ENCODE results near the gene AP2B1.
"Not testable (repeated sequence)": the region's sequence is repeated elsewhere in the genome, so short reads cannot be mapped to it uniquely, and the experiment has no call there.

AP2B1 gene

DNA sequence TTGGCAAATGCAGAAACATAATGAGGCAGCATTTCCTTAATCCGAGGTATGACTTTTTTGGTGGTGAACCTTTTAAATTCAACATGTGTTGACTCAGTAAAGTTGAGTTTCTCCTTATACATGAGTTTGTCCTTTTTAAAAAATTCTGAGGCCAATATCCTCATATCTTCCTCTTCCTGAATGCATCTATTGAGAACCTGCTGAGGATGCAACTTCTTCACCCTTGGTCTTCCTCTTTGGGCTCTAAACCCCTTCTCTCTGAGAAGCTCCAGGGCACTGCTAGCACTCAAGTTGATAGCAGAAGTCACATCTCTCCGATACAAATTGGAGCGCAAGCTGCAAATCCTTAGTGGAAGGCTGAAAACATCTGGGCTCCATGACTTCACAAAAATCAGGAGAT lies 29.8 kb upstream of the AP2B1 start (continued):
- TF ChIP-seq ZNF155 (tag by site-specific recombination; IDR thresholded peaks at IDR 0.05) (no peak), ZBTB20 (tag by site-specific recombination; IDR thresholded peaks at IDR 0.05) (no peak)

DNA sequence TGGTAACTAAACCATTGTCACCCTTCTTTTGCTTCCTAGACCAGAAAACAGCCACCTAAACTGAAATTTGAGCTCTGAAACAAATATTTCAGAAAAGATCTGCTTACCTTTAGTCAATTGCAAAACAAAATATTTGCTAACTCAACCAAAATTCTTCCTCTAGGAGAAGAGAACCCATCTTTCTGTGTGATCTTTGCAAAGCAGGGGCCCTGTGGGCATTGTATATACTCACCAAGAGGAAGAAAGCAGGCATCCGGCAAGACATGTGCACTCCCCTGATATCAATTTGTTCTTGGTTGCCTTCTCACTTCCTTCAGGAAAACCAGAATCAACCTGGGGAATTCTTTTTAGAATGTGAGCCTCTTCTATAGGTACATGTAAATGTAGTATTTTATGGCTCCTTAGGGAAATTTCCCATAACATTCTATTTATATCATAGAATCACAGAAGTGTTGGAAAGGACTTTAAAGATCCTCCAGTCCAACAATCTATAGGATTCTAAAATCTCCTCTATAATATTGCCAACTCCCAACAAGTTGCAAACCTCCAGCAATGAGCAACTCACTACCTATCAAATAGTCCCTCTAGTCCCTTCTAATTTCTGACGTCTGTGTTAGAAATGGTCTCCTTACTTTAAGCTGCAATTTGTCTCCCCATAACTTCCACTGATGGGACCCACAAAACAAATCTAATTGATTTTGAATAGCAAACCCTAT lies 27.5 kb upstream of the AP2B1 start:
- POLR2A ChIA-PET: interaction anchor here (1.4 kb wide), 1 partner anchor 8 kb away, joined by 4 read pairs; no protein-coding TSS in a partner anchor
- H3K4me1 ChIP-seq (ENCODE audit: control insufficient read depth, insufficient read depth, low read length): no peaks in the 10 kb centered on the region
- CTCF ChIA-PET: interaction anchor here (1.4 to 2.8 kb wide), 3 partner anchors 9 to 188 kb away, joined by 3 to 10 read pairs (median 5); no protein-coding TSS in a partner anchor

DNA sequence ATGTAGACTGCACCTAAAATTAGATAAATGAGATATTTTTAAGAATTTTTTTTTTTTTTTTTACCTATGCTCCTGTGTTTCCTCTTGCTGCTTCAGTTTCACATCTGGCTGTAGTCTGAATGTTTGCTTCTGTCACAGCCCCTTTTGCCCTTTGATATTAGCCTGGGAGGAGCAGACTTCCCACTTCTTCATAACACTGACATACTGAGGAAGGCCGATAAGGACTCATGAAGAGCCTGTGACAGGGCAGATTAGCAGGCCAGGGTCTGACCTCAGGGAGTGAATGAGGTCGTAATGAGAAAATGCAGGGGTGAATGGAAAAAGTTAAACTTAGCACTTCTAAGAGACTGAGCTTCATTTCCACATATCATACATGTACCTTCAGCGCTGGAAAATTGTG lies 26.4 kb upstream of the AP2B1 start, which contains the start of gene SLFN14:
Gene SLFN14 (minus strand): TSS at position 117 of the 400 bp plus-strand sequence. CDS start 2,757 bp downstream, outside the sequence.
- H3K36me3 ChIP-seq (ENCODE audit: control insufficient read depth in 2 of 2, insufficient read depth in 1 of 2, low read length in 2 of 2): no peaks in the 10 kb centered on the region
- ChIA-PET CTCF (interaction anchor here (1.7 to 2.8 kb wide), 2 partner anchors 8 to 27 kb away, joined by 5 to 10 read pairs; no protein-coding TSS in a partner anchor), POLR2A (no interaction called here)

More for the DNA sequence above, 27.5 kb upstream of the AP2B1 start:
- TF ChIP-seq ZNF266 (tag by site-specific recombination; IDR thresholded peaks at IDR 0.05; ENCODE audit: low read depth) (no peak), ZBTB21 (tag by site-specific recombination; IDR thresholded peaks at IDR 0.05) (no peak), REPIN1 (tag by site-specific recombination; IDR thresholded peaks at IDR 0.05; ENCODE audit: low read depth) (no peak), ZNF24 (tag by site-specific recombination; IDR thresholded peaks at IDR 0.05) (no peak), ZNF555 (tag by site-specific recombination; conservative IDR thresholded peaks at IDR 0.05) (no peak), ZNF660 (tag by site-specific recombination; IDR thresholded peaks at IDR 0.05) (no peak), KLF16 (tag by site-specific recombination; IDR thresholded peaks at IDR 0.05) (no peak), ZNF473 (tag by site-specific recombination; IDR thresholded peaks at IDR 0.05) (no peak), ZNF416 (tag by site-specific recombination; IDR thresholded peaks at IDR 0.05) (no peak), ZNF600 (tag by site-specific recombination; IDR thresholded peaks at IDR 0.05) (no peak), ZNF76 (tag by site-specific recombination; IDR thresholded peaks at IDR 0.05; ENCODE audit: borderline replicate concordance, low read depth) (no peak), ZNF529 (tag by site-specific recombination; IDR thresholded peaks at IDR 0.05; ENCODE audit: insufficient replicate concordance) (no peak), ZNF610 (tag by site-specific recombination; IDR thresholded peaks at IDR 0.05; ENCODE audit: borderline replicate concordance) (no peak), ZNF549 (tag by site-specific recombination; IDR thresholded peaks at IDR 0.05) (no peak), SP3 (tag by site-specific recombination; IDR thresholded peaks at IDR 0.05) (no peak), ZSCAN30 (tag by site-specific recombination; IDR thresholded peaks at IDR 0.05) (no peak)
- TF ChIP-seq, protein P1, sequence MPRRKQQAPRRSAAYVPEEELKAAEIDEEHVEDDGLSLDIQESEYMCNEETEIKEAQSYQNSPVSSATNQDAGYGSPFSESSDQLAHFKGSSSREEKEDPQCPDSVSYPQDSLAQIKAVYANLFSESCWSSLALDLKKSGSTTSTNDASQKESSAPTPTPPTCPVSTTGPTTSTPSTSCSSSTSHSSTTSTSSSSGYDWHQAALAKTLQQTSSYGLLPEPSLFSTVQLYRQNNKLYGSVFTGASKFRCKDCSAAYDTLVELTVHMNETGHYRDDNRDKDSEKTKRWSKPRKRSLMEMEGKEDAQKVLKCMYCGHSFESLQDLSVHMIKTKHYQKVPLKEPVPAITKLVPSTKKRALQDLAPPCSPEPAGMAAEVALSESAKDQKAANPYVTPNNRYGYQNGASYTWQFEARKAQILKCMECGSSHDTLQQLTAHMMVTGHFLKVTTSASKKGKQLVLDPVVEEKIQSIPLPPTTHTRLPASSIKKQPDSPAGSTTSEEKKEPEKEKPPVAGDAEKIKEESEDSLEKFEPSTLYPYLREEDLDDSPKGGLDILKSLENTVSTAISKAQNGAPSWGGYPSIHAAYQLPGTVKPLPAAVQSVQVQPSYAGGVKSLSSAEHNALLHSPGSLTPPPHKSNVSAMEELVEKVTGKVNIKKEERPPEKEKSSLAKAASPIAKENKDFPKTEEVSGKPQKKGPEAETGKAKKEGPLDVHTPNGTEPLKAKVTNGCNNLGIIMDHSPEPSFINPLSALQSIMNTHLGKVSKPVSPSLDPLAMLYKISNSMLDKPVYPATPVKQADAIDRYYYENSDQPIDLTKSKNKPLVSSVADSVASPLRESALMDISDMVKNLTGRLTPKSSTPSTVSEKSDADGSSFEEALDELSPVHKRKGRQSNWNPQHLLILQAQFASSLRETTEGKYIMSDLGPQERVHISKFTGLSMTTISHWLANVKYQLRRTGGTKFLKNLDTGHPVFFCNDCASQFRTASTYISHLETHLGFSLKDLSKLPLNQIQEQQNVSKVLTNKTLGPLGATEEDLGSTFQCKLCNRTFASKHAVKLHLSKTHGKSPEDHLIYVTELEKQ (tag by site-specific recombination; IDR thresholded peaks at IDR 0.05; ENCODE audit: borderline replicate concordance): no peak
- TF ChIP-seq, protein P2, sequence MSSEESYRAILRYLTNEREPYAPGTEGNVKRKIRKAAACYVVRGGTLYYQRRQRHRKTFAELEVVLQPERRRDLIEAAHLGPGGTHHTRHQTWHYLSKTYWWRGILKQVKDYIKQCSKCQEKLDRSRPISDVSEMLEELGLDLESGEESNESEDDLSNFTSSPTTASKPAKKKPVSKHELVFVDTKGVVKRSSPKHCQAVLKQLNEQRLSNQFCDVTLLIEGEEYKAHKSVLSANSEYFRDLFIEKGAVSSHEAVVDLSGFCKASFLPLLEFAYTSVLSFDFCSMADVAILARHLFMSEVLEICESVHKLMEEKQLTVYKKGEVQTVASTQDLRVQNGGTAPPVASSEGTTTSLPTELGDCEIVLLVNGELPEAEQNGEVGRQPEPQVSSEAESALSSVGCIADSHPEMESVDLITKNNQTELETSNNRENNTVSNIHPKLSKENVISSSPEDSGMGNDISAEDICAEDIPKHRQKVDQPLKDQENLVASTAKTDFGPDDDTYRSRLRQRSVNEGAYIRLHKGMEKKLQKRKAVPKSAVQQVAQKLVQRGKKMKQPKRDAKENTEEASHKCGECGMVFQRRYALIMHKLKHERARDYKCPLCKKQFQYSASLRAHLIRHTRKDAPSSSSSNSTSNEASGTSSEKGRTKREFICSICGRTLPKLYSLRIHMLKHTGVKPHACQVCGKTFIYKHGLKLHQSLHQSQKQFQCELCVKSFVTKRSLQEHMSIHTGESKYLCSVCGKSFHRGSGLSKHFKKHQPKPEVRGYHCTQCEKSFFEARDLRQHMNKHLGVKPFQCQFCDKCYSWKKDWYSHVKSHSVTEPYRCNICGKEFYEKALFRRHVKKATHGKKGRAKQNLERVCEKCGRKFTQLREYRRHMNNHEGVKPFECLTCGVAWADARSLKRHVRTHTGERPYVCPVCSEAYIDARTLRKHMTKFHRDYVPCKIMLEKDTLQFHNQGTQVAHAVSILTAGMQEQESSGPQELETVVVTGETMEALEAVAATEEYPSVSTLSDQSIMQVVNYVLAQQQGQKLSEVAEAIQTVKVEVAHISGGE (tag by site-specific recombination; conservative IDR thresholded peaks at IDR 0.05; ENCODE audit: low read depth): no peak
- Histone ChIP-seq H3K36me3 (ENCODE audit: control insufficient read depth in 2 of 2, insufficient read depth in 1 of 2, low read length in 2 of 2) (no peaks in the 10 kb centered on the region), H3K9me3 (ENCODE audit: control insufficient read depth, insufficient read depth, low read depth, low read length) (no peaks in the 10 kb centered on the region), H3K27ac (ENCODE audit: extremely low read depth, low read depth, low read length) (no peak overlapping the region), H3K4me3 (ENCODE audit: low read depth, low read length) (no peak overlapping the region)

DNA sequence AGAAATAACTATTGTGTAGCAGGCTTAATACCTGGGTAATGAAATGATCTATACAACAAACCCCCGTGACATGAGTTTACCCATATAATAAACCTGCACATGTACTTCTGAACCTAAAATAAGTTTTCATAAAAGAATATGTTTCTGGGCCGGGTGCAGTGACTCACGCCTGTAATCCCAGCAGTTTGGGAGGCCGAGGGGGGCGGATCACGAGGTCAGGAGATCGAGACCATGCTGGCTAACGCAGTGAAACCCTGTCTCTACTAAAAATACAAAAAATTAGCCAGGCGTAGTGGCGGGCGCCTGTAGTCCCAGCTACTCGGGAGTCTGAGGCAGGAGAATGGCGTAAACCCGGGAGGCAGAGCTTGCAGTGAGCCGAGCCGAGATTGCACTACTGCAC lies 23.9 kb upstream of the AP2B1 start:
- not testable (repeated sequence) for H3K27ac ChIP-seq (ENCODE audit: extremely low read depth, low read depth, low read length); H3K36me3 ChIP-seq (ENCODE audit: control insufficient read depth in 2 of 2, insufficient read depth in 1 of 2, low read length in 2 of 2); H3K4me1 ChIP-seq (ENCODE audit: control insufficient read depth, insufficient read depth, low read length); H3K9me3 ChIP-seq (ENCODE audit: control insufficient read depth, insufficient read depth, low read depth, low read length); H3K4me3 ChIP-seq (ENCODE audit: low read depth, low read length)
- CTCF ChIA-PET: interaction anchor here (0.5 kb wide), 1 partner anchor 33 kb away, joined by 4 read pairs; no protein-coding TSS in a partner anchor
- POLR2A ChIA-PET: interaction anchor here (0.6 kb wide), 1 partner anchor 115 kb away, joined by 5 read pairs; no protein-coding TSS in a partner anchor

More for the DNA sequence above, 26.4 kb upstream of the AP2B1 start, which contains the start of gene SLFN14:
- no peaks in the 10 kb centered on the region for H3K9me3 ChIP-seq (ENCODE audit: control insufficient read depth, insufficient read depth, low read depth, low read length)
- H3K27ac ChIP-seq (ENCODE audit: extremely low read depth, low read depth, low read length): no peak within 1 kb of the TSS
- no peak for TF ChIP-seq HOXA7 (CRISPR knock-in tag; IDR thresholded peaks at IDR 0.05; ENCODE audit: borderline replicate concordance)
- H3K4me1 ChIP-seq (ENCODE audit: control insufficient read depth, insufficient read depth, low read length): no peaks in the 10 kb centered on the region
- H3K4me3 ChIP-seq (ENCODE audit: low read depth, low read length): no peak within 1 kb of the TSS
